HG03354 (cell line): ENCODE data around the gene FKBP15.
"Not testable (repeated sequence)": the region's sequence is repeated elsewhere in the genome, so short reads cannot be mapped to it uniquely, and the experiment has no call there.

Experiments used
- ATAC-seq: cut with Tn5 transposase; IDR thresholded peaks from one replicate; pipeline ENCODE4 v1.9.1; 2021; ENCODE audit warnings: mild to moderate bottlenecking; ENCODE audit not compliant: unreplicated experiment, poor library complexity, severe bottlenecking

FKBP15 gene

DNA sequence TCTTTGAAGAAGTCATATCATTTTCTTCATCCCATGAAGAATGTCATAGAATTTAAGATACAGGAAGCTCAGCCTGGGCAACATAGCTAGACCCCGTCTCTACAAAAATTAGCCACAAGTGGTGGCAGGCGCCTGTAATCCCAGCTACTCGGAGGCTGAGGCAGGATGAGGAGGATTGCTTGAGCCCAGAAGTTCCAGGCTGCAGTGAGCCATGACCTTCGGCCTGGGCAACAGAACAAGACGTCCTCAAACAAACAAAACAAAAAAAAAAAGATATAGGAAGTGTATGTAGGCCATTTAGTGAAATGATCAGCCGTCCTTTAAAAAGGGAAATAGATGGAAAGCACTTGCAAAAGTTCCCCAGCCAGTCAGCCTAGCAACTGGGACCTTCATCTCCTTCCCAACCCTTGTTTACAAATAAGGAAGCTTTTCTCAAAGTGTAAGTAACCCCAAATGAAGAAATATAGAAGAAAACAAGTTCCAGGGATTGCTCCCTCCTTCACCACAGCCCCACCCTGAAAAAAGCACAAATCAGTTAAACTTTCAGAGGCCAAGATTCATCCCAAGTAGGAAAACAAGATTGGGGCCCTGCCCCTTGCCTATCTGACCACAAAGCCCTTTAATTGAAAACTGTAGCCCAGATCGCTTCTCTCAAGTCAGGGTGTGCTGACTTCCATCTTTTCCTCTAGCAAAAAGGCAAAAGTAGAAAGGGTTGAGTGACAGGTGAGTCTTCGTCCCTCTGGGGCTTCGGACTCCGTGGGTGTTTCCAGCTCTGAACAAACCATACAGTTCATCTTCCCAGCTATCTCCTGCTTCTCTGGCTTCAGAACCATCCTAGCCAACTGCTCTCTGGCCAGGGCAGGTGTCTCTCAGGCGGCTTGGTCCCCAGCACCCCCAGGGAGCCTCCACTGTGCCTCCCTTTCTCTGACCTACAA, 69.1 kb downstream of the FKBP15 start:
- ATAC-seq, result no peak

GRCh38 chr9:113150670-113151611, 70.1 kb downstream of the FKBP15 start, which contains the start of gene SLC31A2:
Gene SLC31A2, plus strand, starts transcription at chr9:113151007. Its CDS starts 68 bp downstream, at chr9:113151075.
- ATAC-seq, result peak; percentile 97

DNA sequence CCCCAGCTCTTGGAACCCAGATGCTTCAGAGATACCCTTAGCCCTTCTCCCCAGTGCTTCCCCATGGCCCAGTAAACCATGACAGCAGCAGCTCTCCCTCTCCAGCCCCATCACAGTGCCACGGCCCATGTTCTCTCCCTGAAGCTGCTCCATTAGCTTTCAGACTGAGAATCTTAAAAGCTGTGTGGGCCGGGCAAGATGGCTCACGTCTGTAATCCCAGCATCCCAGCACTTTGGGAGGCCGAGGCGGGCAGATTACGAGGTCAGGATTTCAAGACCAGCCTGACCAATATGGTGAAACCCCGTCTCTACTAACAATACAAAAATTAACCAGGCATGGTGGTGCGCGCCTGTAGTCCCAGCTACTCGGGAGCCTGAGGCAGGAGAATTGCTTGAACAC, 71.5 kb downstream of the FKBP15 start:
- ATAC-seq, result not testable (repeated sequence)

- ATAC-seq, result no peak
These were observed 72.1 kb downstream of the FKBP15 start for GRCh38 chr9:113148781-113149510.

GRCh38 chr9:113148372-113148705, 72.7 kb downstream of the FKBP15 start:
- ATAC-seq, result no peak

- ATAC-seq, result no peak
These were observed 77.4 kb downstream of the FKBP15 start for GRCh38 chr9:113143432-113144227.

GRCh38 chr9:113140896-113141295, 80.2 kb downstream of the FKBP15 start:
- ATAC-seq, result not testable (repeated sequence)

- ATAC-seq, result no peak
These were observed 81.1 kb downstream of the FKBP15 start for GRCh38 chr9:113139953-113140352.

GRCh38 chr9:113139225-113139829, 81.8 kb downstream of the FKBP15 start:
- no peak for ATAC-seq

DNA sequence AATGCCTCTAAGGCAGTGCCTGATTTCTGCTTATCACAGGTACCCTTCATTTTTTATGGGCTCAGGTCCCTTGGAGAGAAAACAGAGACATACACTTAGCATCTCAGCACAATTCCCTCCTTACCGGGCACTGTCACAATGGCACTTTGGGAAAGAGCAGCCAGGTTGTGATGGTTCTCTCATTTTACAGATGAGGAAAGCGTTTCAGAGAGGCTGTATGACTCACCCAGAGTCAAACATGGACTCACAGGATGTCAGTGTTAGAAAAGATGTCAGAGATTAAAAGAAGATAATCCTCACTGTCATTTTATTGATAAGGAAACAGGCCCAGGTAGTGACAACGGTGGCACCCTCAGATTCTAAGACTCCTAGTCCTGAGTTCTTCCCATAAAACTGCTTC, 82.3 kb downstream of the FKBP15 start:
- no peak for ATAC-seq

- ATAC-seq, result no peak
These were observed 83.6 kb downstream of the FKBP15 start for GRCh38 chr9:113137196-113138168.

DNA sequence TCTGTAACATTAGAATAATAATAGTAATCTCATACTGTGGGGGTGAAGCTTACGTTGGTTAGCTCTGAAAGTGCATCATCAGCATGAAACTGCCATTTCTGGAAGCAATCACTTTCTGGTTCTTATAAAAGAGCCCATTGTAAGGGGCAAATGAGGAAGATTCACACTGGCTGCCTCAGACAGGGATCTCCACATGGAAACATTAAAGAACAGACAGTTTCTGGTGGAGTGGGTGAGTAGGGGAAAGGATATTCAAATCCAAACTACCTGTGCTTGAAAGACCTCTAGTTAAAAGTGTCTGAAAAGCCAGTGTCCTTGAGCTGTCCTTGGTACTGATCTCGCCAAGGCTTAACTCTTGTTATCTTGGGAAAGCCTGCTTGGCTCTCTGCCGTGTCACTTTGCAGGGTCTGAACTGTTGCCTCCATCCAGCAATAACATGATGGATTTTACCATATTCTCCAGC, 89.4 kb downstream of the FKBP15 start:
- ATAC-seq, result no peak

DNA sequence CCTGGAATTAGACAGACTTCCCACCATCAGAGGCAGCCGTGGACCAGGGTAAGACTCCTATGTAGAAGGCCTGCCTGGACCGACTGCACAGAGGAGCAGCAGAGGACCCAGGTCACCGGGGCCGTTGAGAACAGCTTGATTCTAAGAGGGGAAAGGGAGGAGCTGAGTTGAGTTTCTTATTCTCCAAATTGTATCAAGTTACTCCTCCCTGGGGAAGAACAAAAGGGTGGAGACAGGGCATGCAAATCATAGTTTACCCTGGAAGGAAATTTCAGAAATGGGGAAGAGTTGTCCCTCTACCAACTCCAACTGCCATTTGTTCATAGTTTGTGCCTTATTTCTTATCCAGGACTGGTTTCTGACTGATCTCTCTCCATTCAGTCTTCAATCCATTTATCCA, 91.2 kb downstream of the FKBP15 start:
- no peak for ATAC-seq

DNA sequence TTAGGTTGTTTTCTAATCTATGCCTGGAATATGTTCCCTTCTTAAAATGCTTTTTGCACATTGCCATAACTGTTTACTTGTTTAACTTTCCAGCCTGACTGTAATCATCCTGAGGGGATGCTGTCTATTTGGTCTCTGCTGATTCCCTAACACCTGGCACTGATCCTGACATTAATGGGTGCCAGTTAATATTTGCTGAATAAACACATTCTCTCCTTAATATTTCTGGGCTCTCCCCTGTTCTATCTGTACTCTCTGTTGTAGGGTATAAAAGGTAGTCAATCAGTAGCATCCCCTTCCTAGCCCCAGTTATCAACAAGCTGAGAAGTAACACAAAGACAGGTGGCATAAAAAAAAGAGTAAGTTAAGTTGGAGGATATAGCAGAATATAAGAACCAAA, 91.6 kb downstream of the FKBP15 start:
- ATAC-seq, result no peak

- ATAC-seq, result no peak
These were observed 95.6 kb downstream of the FKBP15 start for GRCh38 chr9:113125386-113126035.

- not testable (repeated sequence) for ATAC-seq
These were observed 102.2 kb downstream of the FKBP15 start for GRCh38 chr9:113118829-113119228.
